UCSD-AML1 (cell line): ENCODE results near the gene PREX1.
"Not testable (repeated sequence)": the region's sequence is repeated elsewhere in the genome, so short reads cannot be mapped to it uniquely, and the experiment has no call there.

ENCODE experiments used
- DNase-seq: peaks from one replicate; lab custom pipeline; 2025; ENCODE audit not compliant: unreplicated experiment; lab: John Stamatoyannopoulos, UW

Gene PREX1

DNA sequence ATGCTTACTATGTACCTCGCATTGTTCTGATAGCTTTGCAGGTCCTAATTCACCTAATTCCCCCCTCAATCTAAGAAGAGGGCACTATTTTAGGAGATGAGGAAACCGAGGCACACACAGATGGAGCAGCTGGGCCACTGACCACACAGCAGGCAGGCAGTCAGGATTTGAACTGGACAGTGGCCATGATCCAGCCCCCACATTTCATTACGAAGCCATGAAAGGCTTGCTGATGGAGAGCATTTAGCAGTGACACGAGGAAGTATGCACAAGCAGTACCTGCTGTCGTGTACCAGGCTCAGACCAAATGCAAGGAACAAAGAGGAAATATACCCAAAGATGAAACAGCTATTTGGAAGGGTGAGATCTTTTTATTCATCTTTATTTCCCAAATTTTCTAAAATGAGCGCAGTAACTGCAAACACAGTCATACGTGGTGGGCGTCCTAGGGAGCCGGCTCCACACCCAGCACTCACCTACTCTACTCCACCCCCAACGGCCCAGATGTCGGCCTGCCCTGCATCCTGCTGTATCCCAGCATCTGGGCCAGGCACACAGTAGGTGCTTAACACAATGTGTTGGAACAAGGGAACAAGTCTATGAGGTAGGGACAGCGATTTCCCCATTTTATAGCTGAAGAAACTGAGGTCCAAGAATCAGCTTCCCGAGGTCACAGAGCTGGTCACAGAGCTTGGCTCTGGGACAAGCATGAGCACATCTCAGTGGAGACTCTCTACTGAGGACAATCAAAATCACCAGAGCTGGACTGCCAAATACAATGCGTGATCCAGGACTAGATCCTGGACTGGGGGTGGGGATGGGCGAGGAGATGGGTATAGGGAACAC lies 15.0 kb downstream of the PREX1 start:
- DNase-seq = no peak

DNA sequence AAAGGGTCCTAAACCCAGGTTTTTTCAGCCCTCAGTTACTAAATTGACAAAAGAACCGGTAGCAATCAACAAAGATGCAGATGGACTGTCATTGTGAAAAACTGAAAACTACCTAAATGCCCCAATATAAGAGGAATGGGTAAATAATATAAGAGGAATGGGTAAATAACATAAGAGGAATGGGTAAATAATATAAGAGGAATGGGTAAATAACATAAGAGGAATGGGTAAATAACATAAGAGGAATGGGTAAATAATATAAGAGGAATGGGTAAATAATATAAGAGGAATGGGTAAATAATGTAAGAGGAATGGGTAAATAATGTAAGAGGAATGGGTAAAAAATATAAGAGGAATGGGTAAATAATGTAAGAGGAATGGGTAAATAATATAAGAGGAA lies 15.7 kb downstream of the PREX1 start:
- not testable (repeated sequence) for DNase-seq

GRCh38 chr20:48809673-48810072 lies 18.1 kb downstream of the PREX1 start:
- DNase-seq = no peak

GRCh38 chr20:48808382-48809034 lies 19.3 kb downstream of the PREX1 start:
- no peak for DNase-seq

GRCh38 chr20:48807586-48808381 lies 20.0 kb downstream of the PREX1 start:
- no peak for DNase-seq

GRCh38 chr20:48807051-48807450 lies 20.7 kb downstream of the PREX1 start:
- DNase-seq = no peak

GRCh38 chr20:48805716-48806115 lies 22.1 kb downstream of the PREX1 start:
- DNase-seq = no peak

DNA sequence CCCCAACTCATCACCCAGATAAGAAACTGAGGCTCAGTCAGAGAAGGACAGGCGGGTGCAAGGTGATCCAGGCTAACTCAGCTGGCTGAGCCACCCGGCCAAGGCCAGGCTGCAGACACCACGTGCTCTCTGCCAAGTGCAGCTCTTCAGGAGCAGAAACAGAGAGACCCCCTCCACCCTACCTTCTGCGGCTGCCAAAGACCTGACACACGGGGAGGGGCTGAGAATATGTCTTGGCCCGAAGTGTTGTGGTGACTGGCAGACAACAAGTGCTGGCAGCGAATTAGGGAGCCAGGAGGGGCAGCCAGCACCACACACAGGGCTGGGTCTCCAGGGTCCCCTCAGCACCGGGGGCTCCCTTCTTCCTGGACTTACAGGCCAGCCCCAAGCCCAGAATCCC lies 22.5 kb downstream of the PREX1 start:
- no peak for DNase-seq

DNA sequence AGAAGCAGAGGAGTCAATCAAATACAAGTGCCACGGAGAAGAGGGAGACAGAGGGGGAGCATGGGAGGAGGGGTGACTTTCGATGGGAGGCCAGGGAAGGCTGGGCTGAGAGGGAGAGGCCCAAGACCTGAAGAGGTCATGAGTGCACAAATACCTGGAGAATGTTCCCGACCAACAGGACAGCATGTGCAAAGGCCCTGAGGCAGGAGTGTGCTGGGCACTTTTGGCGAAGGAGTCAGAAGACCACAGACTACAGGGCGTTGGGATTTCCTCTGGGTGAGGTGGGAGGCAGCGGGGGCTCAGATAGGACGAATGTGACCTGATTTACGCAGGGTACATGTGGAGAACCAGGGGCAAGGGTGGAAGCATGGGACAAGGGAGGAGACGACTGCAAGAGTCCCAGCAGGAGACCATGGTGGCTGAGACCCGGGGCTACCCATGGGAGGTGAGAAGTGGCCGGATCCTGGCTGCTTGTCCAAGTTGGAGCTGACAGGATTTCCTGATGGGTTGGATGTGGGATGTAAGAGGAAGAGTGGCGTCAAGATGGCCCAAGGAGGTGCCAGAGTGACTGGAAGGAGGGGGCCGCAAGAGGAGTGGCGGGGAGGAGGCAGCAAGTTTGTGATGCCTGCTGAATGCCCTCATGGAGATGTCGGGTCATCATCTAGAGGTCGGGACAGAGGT lies 23.4 kb downstream of the PREX1 start:
- no peak for DNase-seq

DNA sequence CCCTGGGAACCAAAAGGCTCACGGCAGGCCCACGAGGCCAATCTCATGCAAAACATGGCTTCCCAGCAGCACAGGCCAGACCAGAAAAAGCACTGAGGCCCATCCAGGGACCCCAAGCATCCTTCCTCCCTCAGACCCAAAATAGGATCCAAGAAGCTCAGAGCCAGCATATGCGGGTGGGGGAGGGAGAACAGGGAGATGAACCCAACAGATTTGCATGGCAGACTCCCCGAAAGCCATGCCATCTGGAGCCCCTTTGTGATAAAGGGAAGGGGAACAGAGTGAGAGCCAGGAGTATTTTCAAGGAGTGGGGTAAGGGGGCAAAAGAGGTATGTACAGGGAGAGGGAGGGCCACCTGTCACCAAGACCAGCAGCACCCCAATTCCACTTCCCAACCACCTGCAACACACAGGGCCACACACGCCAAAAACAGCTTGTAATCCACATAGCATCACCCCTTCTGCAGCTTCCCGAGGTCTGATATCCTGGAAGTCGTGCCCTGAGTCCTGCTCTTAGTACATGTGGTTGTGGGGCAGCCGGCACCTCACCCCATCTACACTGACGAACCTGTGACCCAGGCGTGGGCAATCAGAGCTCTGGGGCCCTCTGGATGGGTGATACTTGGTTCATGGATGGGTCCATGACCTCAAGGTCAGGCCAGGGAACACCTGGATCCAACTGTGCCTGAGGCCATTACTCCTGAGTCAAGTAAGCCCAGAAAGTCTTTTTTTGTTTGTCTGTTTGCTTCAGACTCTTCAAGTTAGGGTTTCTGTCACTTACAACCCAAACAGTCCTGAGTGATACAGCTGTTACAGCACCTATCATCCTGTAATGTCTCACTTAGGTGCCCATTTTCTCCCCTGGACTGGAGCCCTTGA lies 24.4 kb downstream of the PREX1 start:
- DNase-seq = no peak

DNA sequence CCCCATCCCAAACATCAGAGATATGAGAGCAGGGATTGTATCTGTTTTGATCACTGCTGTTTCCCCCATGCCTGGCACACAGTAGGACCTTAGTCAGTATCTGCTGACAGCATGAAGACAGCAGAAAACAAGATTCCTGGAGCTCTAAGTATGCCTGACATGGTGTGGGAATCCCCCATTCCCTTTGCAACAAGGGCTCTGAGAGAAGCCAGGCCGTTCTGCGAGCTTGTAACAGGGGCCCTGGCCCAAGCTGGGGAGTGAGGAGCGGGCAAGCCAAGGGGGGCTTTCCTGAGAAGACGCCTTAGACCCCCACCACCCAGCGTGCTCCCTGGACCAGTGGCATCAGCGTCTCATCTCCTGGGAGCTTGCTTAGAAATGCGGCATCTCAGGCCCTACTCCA lies 25.2 kb downstream of the PREX1 start:
- DNase-seq = no peak

- no peak for DNase-seq
These were observed 25.6 kb downstream of the PREX1 start for GRCh38 chr20:48802216-48802615.

- no peak for DNase-seq
These were observed 26.6 kb downstream of the PREX1 start for GRCh38 chr20:48801197-48801596.

GRCh38 chr20:48800177-48800576 lies 27.6 kb downstream of the PREX1 start:
- DNase-seq = no peak

DNA sequence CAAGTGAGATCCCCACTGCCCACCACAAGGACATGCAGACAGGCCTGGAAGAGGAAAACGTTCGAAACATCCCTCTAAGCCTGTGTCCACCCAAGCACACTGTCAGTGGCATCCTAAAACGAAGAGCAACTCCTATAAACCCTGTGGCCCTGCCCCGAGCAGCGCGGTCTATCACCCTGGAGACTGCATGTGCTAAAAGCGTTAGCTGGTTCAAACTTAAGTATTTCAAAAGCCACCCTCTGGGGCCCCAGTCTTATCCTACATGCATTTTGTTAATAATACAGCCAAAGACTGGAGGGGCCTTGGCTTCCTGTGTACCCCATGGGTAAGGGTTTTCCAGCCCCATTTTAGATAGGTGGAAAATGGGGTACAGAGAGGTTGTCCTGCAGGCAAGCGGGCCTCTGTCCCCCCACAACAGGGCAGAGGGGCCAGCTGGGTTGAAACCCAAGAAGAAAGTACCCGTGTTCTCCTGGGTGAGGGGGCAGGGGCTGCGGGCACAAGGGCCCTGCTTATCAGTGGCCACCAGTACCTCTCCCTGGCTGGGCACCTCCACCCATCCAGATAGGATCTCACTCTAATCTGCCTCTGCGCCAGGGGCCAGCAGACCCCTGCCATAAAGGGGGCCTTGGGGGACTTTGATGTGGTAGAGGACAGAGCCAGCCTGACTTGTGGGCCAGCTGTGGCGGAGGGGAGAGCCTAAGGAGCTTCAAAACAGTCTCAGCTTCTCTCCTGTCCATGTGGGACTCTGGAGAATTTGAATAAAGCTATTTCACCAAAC lies 28.3 kb downstream of the PREX1 start:
- DNase-seq = no peak

GRCh38 chr20:48797850-48798747 lies 29.7 kb downstream of the PREX1 start:
- DNase-seq = no peak

DNA sequence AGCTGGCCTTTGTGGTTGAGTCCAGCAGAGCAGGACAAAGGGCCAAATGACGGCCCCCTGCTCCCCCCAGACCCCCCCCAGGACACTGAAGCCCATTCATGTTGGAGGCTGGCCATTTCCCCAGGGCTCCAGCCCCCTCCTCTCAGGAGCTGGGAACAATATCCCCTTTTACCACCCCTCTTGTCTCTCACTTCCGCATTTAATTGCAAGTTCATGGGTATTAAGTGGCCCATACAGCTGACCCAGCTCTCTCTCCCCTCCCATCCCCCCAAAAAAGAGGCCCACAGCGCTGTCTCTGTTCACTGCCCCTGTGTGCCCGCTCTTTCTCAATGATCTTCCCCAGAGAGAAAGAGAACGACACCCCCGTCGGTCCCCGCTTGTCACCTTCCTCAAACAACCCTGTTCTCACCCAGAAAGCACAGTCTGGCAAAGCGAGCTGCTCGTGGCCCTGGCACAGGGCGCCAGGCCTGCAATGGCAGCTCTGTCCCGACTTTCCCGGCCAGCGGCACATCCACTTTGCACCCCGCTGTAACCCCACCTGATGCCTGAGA lies 30.4 kb downstream of the PREX1 start:
- DNase-seq = no peak

- no peak for DNase-seq
These were observed 32.1 kb downstream of the PREX1 start for GRCh38 chr20:48795732-48796131.
